NCI-H510A (cell line): ENCODE measurements around the gene MND1.
"Not testable (repeated sequence)": the region's sequence is repeated elsewhere in the genome, so short reads cannot be mapped to it uniquely, and the experiment has no call there.

Source experiments
- DNase-seq: peaks from one replicate; lab custom pipeline; 2025; lab: John Stamatoyannopoulos, UW

The MND1 gene

DNA sequence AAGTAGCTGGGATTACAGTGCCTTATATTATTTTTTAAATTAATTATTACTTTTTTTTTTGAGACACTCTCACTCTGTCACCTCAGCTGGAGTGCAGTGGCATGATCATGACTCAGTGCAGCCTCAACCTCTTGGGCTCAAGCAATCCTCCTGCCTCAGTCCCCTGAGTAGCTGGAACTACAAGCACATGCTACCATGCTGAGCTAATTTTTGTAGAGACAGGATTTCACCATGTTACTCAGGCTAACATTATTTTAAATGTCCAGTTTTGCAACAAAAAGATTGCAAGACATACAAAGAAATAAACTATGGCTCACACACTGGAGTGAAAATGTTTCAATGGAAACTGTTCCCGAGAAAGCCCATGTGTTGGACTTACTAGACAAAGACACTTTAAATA lies 59.2 kb downstream of the MND1 start:
- DNase-seq: no peak

DNA sequence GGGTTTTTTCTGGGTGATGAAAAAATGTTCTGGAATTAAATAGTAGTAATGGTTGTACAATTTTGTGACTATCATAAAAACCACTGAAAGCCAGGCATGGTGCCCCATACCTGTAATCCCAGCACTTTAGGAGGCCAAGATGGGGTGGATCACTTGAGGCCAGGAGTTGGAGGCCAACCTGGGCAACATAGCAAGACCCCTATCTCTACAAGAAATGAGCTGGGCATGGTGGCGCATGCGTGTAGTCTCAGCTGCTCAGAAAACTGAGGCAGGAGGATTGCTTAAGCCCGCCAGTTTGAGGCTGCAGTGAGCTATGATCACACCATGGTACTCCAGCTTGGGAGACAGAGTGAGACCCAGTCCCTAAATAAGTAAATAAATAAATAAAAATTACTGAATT lies 63.4 kb downstream of the MND1 start:
- DNase-seq: no peak

DNA sequence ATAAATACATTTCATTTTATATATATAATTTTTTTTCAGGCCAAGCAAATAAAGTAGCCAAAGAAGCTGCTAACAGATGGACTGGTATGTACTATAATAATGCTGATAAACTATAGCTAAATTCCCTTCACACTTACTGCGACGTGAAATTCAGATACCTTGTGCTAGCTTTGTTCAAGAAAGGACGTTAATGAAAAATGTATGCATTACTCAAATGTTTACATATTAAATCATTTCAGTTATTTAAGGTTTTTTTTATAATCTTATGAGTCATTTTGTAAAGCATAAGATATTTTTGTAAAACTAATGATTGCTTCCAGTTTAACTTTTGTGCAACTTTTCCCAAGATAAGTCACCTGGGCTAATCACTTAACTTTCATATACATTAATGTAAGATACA lies 64.4 kb downstream of the MND1 start:
- no peak for DNase-seq

DNA sequence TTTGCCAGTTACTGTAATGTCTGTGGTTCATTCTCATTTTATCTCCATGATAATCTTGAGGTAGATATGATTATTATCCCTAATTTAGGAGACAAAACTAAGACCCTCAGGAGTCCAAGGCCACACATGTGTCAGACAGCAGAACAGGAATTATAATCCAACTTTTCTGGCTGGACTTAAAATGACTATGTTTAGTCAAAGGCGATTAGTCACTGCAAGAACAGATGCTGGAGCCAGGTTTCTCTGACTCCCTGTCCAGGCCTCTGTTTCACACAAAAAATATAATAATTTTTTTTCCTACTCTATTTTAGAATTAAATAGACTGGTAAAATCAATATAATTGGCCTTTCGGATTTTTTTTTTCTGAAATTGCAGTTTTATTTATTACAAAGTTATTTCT lies 64.9 kb downstream of the MND1 start:
- DNase-seq: no peak

DNA sequence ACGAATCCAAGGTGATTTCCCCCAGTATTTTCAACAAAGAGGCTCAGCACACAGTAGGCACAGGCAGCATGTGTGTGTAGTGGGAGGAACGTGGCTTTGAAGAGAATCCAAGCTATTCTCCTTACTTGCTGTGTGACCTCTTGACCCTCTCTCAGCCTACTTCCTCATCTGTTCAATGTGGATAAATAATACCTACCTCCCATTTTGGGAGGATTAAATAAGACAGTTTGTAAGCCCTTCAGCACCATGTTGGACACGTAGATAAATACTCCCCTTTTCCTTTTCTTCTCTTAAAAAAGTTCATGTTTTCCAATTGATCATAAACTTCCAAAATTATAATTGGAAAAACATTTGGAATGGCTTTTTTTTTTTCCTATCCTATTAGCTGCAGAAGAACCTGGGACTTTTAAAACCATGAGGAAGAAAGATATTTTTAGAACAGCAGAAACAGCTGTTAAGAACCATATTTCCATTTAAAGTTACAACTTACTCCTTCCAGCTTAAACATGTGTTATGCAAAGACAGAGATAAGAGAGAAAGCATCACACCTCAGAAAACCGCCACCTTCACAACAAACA lies 65.5 kb downstream of the MND1 start:
- DNase-seq: no peak

- DNase-seq: no peak
Observed at GRCh38 chr4:153413842-153414241, 69.4 kb downstream of the MND1 start.

DNA sequence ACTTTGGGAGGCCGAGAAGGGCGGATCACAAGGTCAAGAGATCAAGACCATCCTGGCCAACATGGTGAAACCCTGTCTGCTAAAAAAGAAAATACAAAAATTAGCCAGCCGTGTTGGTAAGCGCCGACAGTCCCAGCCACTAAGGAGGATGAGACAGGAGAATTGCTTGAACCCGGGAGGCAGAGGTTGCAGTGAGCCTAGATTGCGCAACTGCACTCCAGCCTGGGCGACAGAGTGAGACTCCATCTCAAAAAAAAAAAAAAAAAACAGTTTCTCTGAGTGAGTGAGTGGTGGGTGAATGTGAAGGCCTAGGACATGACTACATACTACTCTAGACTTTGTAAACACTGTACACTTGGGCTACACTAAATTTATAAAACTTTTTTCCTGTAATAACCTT lies 72.0 kb downstream of the MND1 start:
- not testable (repeated sequence) for DNase-seq

- no peak for DNase-seq
Observed at GRCh38 chr4:153418121-153418520, 73.6 kb downstream of the MND1 start.

DNA sequence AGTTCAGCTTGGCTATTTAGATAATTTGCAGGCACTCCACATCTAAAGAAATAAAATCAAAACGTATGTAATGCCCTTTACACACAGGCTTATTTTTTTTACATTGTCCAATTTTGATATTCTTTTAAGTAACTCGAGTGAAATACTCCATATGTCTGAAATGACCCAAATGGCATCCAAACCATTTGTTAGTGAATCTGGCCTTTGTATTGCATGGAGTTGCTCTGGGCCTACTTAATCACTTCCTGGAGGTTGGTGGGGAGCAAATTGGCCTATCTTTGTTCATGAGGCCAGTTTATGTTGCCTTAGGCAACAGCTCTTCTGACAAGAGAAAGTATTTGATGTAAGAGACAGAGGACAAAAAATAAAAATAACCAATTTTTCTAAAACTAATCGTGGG lies 74.1 kb downstream of the MND1 start:
- no peak for DNase-seq

GRCh38 chr4:153419029-153419428 lies 74.5 kb downstream of the MND1 start:
- no peak for DNase-seq

DNA sequence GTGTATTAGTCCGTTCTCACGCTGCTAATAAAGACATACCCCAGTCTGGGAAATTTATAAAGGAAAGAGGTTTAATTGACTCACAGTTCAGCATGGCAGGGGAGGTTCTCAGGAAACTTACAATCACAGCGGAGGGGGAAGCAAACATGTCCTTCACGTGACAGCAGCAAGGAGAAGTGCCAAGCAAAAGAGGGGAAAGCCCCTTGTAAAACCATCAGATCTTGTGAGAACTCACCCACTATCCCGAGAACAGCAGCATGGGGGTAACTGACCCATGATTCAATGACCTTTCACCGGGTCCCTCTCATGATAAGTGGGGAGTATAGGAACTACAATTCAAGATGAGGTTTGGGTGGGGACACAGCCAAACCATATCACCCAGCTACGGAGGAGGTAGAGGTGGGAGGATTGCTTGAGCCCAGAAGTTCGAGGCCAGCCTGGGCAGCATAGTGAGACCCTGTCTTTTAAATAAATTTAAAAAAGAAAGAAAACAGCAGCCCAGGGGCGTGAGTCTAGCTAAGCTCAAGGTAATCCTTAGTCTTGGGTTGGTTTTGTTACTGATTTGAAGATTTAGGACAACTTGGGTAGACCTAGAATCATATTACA lies 75.3 kb downstream of the MND1 start:
- DNase-seq: no peak

DNA sequence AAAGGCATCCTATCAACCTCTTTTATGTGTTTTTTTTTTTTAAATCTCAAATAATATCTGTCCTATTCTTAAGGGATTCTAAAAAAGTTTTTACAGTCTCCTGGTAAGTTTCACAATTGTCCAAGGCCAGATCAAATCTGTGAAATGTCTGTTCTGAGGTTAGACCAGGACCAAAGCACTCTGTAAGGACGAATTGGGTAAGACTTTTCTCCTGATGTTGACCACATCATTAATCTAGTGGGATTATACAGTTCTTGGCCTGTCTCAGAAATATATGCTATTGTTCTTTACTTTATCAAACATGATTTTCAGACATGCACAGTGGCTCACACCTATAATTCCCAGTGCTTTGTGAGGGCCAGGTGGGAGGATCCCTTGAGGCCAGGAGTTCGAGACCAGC lies 75.9 kb downstream of the MND1 start:
- no peak for DNase-seq

DNA sequence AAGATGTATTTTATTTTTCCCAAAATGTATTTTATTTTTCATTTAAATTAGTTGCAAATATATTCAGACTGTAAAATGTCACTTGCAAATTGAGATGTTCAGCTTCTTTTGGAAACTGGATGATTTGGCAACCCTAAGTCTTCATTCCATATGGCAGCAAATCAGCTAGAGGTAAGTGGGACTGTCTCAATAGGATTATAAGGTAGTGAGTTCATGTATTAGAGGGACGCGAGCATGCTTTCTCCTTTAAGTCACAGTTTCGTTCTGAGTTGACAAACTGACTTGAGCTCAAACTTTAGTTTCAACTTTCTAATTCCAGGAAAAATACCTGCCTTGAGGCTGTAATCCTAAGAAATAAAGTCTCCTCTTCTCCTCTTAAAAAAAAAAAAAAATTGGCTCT lies 77.5 kb downstream of the MND1 start:
- no peak for DNase-seq

DNA sequence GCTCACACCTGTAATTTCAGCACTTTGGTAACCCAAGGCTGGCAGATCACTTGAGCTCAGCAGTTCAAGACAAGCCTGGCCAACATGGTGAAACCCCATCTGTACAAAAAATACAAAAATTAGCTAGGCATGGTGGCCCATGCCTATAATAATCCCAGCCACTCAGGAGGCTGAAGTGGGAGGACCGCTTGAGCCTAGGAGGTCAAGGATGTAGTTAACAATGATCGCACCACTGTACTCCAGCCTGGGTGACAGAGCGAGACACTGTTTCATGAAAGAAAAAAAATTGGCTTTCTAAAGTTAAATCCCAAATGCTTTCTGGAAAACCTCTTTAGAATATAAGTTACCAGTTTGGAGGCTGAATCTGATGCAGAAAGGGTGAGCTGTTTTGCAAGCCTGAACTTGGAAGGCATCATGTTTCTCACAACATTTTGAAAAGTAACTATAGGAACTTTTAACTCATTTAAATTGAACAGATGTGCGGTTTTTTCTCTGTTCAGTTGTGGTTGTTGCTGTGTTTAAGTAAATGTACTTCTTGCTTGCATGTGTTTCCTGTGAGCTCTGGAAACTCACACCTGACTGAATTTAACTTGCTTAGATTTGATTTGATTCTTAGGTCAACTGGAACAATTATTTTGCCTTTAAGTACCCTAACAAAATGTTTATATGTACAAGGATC lies 81.9 kb downstream of the MND1 start:
- no peak for DNase-seq

DNA sequence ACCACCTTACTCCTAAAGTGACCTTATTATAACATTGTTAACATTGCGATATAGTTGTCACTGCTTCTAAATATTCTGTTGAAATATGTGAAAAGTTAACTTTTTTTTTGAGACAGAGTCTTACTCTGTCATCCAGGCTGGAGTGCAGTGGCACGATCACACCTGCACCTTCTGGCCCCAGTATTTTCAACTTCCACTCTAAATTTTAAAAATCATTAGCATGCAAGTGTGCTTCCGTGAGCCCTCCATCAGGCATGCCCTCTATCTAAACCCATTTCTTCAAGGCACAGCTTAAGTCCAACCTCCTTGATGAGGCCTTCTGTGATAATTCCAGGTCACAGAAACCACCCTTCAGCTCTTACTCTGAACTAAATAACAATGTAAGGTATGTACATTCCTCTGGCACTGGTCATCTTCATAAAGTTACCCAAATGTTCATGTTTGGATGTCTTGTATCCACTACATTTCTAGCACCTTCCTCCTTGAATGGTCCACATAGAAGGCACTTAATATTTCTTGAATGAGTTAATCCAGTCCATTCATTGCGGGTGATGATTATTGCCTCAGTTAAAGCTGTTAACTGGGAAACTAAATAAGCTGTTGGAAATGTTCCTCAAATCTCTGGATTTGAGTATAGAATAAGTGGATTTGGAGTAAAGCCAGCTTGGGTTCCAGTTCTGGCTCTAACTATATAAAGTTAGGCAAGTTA lies 83.0 kb downstream of the MND1 start:
- DNase-seq: no peak

DNA sequence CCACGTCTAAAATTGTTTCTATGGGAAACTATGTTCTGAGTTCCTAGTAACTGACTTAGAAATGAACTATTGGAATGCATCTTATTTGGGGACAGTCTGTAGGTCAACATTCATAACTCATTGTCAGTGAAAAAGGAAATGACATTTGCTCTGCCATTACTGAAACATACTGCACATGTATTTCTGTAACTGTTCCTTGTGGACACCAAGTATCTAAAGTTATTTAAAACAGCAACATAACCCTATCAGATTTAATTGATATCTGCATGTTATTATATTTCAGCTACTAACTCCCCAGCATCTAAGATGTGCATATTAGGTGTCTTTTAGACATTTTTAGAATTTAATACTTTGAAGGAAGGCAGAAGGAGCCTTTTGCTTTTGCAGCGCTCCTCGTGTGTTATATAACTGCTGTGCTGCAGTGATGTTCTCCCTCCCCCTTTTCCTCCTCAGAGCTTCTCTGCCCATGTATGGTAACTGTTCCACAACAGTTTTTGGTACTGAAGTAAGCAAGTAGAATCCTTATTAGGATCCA lies 84.5 kb downstream of the MND1 start:
- DNase-seq: no peak

GRCh38 chr4:153432965-153433753 lies 88.7 kb downstream of the MND1 start:
- no peak for DNase-seq

- DNase-seq: no peak
Observed at GRCh38 chr4:153433754-153434105, 89.2 kb downstream of the MND1 start.

DNA sequence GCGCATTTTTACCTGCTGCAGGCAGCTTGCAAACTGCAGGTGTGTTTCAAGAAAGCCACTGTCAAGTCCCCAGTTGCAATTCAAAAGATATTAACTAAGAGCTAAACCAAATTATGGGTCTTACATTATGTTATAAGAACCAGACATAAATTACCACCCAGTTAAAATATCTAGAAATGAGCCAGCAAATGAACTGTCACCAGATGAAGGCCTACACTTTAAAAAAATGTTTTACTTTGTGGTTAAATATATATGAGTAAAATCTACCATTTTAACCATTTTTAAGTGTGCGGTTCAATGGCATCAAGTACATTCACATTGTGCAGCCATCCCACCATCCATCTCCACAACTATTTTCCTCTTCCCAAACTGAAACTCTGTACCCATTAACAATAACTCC lies 89.7 kb downstream of the MND1 start:
- no peak for DNase-seq

GRCh38 chr4:153438916-153439756 lies 94.6 kb downstream of the MND1 start:
- no peak for DNase-seq

- DNase-seq: no peak
Observed at GRCh38 chr4:153439831-153440230, 95.3 kb downstream of the MND1 start.
